ENCODE data around the gene TCIRG1.

- TF ChIP-seq, protein P1, sequence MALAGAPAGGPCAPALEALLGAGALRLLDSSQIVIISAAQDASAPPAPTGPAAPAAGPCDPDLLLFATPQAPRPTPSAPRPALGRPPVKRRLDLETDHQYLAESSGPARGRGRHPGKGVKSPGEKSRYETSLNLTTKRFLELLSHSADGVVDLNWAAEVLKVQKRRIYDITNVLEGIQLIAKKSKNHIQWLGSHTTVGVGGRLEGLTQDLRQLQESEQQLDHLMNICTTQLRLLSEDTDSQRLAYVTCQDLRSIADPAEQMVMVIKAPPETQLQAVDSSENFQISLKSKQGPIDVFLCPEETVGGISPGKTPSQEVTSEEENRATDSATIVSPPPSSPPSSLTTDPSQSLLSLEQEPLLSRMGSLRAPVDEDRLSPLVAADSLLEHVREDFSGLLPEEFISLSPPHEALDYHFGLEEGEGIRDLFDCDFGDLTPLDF (CRISPR knock-in tag; IDR thresholded peaks at IDR 0.05), result no peak
- TF ChIP-seq, protein P2, sequence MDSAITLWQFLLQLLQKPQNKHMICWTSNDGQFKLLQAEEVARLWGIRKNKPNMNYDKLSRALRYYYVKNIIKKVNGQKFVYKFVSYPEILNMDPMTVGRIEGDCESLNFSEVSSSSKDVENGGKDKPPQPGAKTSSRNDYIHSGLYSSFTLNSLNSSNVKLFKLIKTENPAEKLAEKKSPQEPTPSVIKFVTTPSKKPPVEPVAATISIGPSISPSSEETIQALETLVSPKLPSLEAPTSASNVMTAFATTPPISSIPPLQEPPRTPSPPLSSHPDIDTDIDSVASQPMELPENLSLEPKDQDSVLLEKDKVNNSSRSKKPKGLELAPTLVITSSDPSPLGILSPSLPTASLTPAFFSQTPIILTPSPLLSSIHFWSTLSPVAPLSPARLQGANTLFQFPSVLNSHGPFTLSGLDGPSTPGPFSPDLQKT (CRISPR knock-in tag; IDR thresholded peaks at IDR 0.05; ENCODE audit: borderline replicate concordance), result no peak
- TF ChIP-seq GLI4 (CRISPR knock-in tag; IDR thresholded peaks at IDR 0.05; ENCODE audit: borderline replicate concordance) (no peak), JUN (CRISPR knock-in tag; IDR thresholded peaks at IDR 0.05) (no peak), SOX6 (IDR thresholded peaks at IDR 0.05) (no peak), SOX6 (CRISPR knock-in tag; IDR thresholded peaks at IDR 0.05) (no peak), ZNF142 (CRISPR knock-in tag; IDR thresholded peaks at IDR 0.05) (no peak), STAT5B (CRISPR knock-in tag; IDR thresholded peaks at IDR 0.05) (no peak), HCFC1 (IDR thresholded peaks at IDR 0.05; ENCODE audit: low read depth, low read length) (no peak), TRIM24 (CRISPR knock-in tag; IDR thresholded peaks at IDR 0.05) (no peak), MEIS1 (CRISPR knock-in tag; IDR thresholded peaks at IDR 0.05; ENCODE audit: borderline replicate concordance) (no peak), MYC (CRISPR knock-in tag; IDR thresholded peaks at IDR 0.05; ENCODE audit: borderline replicate concordance) (no peak)
- TF ChIP-seq, protein P3, sequence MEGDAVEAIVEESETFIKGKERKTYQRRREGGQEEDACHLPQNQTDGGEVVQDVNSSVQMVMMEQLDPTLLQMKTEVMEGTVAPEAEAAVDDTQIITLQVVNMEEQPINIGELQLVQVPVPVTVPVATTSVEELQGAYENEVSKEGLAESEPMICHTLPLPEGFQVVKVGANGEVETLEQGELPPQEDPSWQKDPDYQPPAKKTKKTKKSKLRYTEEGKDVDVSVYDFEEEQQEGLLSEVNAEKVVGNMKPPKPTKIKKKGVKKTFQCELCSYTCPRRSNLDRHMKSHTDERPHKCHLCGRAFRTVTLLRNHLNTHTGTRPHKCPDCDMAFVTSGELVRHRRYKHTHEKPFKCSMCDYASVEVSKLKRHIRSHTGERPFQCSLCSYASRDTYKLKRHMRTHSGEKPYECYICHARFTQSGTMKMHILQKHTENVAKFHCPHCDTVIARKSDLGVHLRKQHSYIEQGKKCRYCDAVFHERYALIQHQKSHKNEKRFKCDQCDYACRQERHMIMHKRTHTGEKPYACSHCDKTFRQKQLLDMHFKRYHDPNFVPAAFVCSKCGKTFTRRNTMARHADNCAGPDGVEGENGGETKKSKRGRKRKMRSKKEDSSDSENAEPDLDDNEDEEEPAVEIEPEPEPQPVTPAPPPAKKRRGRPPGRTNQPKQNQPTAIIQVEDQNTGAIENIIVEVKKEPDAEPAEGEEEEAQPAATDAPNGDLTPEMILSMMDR (CRISPR knock-in tag; IDR thresholded peaks at IDR 0.05), result no peak
- TF ChIP-seq, protein P4, sequence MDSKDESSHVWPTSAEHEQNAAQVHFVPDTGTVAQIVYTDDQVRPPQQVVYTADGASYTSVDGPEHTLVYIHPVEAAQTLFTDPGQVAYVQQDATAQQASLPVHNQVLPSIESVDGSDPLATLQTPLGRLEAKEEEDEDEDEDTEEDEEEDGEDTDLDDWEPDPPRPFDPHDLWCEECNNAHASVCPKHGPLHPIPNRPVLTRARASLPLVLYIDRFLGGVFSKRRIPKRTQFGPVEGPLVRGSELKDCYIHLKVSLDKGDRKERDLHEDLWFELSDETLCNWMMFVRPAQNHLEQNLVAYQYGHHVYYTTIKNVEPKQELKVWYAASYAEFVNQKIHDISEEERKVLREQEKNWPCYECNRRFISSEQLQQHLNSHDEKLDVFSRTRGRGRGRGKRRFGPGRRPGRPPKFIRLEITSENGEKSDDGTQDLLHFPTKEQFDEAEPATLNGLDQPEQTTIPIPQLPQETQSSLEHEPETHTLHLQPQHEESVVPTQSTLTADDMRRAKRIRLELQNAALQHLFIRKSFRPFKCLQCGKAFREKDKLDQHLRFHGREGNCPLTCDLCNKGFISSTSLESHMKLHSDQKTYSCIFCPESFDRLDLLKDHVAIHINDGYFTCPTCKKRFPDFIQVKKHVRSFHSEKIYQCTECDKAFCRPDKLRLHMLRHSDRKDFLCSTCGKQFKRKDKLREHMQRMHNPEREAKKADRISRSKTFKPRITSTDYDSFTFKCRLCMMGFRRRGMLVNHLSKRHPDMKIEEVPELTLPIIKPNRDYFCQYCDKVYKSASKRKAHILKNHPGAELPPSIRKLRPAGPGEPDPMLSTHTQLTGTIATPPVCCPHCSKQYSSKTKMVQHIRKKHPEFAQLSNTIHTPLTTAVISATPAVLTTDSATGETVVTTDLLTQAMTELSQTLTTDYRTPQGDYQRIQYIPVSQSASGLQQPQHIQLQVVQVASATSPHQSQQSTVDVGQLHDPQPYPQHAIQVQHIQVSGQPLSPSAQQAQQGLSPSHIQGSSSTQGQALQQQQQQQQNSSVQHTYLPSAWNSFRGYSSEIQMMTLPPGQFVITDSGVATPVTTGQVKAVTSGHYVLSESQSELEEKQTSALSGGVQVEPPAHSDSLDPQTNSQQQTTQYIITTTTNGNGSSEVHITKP (CRISPR knock-in tag; IDR thresholded peaks at IDR 0.05; ENCODE audit: low read depth), result no peak
These were observed 12.6 kb downstream of the TCIRG1 start for GRCh38 chr11:68051191-68052136.

Measured in HepG2 (cell line).